ENCODE measurements around the gene MYO1B.

The MYO1B gene

GRCh38 chr2:191462370-191462769, 217.2 kb downstream of the MYO1B start:
- DNase-seq (ENCODE audit: low spot score): no peak

DNA sequence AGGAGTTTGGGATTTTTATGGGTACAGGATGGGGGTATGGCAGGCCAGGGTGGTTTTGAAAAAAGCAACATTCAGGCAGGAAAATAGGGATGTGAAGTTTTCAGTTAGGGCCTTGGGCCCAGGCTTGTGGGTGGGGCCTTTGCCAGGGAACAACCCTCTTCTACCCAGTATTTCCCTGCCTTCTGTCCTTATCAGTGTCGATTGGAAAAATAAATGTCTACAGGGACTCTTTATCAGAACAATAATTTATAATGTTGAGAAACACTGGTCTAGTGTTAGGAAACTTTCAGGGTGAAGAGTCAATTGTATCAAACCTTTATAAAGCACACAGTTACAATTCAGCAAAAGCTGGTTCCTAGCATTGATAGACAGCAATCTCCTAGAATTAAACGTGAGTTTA, 218.6 kb downstream of the MYO1B start:
- DNase-seq (ENCODE audit: low spot score): no peak

DNA sequence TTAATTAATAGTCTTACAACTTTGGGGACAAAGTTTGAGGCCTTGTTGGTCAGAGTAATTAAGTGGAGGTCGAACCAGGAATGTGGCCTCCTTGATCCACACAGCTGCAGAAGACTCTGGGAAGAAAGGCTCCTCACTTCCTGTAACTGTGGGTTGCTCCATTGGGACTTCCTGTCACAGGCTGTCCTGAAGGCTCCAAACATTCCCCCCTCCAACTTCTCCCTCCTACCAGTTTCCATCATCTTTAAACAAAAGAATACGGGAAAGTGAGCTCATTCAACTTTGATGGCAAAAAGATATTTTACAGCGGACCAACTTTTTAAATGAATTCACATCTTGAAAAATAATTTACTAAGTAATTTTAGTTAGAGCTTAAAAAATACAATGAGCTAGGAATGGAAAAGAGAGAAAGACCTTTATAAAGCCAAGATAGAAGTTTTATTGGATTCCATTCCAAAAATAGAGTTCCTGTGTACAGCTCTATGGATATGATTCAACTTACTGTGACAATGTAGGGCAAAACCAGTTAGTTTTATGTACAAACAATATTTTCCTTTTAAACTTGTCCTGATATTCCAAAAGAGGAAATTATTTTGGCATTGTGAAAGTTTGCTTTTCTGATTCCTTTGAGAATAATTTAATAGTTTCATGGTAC, 220.7 kb downstream of the MYO1B start:
- no peak for DNase-seq (ENCODE audit: low spot score)

GRCh38 chr2:191467113-191467512, 221.9 kb downstream of the MYO1B start:
- no peak for DNase-seq (ENCODE audit: low spot score)

DNA sequence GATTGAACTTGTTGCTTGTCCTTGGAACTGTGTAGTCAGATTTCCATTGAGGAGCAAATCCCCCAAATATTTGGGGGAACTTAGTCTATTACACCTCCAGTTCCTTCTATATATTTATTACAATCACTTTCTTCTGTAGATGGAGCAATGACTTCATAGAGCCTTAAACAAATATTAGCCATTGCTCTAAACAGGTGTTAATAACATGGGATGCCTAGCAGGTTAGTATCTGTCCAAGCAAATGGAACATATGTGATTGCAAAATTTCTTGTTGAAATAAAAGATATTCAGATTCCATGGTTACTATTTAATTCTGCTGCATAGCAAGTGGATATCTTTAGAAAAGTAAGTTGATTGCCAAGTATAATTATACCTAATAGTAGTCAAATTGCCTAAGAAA, 225.1 kb downstream of the MYO1B start:
- no peak for DNase-seq (ENCODE audit: low spot score)

DNA sequence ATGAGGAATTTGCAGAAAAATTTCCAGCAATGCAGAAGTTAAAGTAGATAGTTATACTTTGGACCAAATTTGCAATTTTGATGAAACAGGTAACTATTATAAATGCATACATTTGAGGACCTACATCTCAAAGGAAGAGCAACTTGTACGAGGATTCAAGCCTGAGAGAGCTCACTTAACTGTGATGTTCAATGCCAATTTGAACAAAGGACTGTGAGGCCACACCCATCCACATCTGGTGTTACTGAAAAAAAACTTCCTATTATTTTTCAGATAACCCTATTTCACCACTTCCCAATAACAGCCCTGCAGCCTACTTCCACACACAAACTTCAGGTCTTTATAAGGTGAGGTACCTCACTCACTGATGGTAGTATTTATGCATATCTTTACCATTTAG, 229.3 kb downstream of the MYO1B start:
- DNase-seq (ENCODE audit: low spot score): no peak

All from RKO (cell line).